Skeletal muscle tissue (tissue), 4 donors: ENCODE results near the gene ABLIM3. TPM values are rescaled to one million over a fixed set of nuclear protein-coding genes. Genes with fewer than 3 reads are reported as not detected.
A peak's percentile ranks its signal among the peaks of the same experiment; 100 is the strongest.

ENCODE experiments used
- H3K27ac ChIP-seq: one replicate; pipeline ENCODE4 v1.7.0; 2013; ENCODE audit warnings: mild to moderate bottlenecking, low read depth, low read length, inconsistent platforms
- H3K27me3 ChIP-seq, 3 donors: one replicate each; pipeline ENCODE4 v1.7.0; 2013; ENCODE audit warnings: low read length in 3 of 3; ENCODE audit not compliant: control insufficient read depth in 3 of 3, insufficient read depth in 3 of 3
- H3K36me3 ChIP-seq, 3 donors: one replicate each; pipeline ENCODE4 v1.7.0; 2013; ENCODE audit warnings: low read length in 3 of 3; ENCODE audit not compliant: control insufficient read depth in 3 of 3, insufficient read depth in 3 of 3
- H3K4me1 ChIP-seq, 3 donors: one replicate each; pipeline ENCODE4 v1.7.0; 2013; ENCODE audit warnings: low read length in 3 of 3, mild to moderate bottlenecking in 3 of 3; ENCODE audit not compliant: control insufficient read depth in 3 of 3, insufficient read depth in 3 of 3
- H3K4me3 ChIP-seq, 3 donors: one replicate each; pipeline ENCODE4 v1.7.0; 2013; ENCODE audit warnings: low read length in 3 of 3
- H3K9ac ChIP-seq, 3 donors: one replicate each; pipeline ENCODE4 v1.7.0; 2013; ENCODE audit warnings: low read length in 3 of 3, mild to moderate bottlenecking in 3 of 3, moderate library complexity in 2 of 3, low read depth in 1 of 3
- H3K9me3 ChIP-seq, 3 donors: one replicate each; pipeline ENCODE4 v1.7.0; 2013; ENCODE audit warnings: low read length in 3 of 3; ENCODE audit not compliant: control insufficient read depth in 3 of 3
- total RNA-seq: library from RNA; depleted of rRNA; stranded (reverse); fragments of >200 nt; gene quantifications from one replicate; pipeline ENCODE4 v1.2.3, GENCODE V29; 2014
- donor health status: Osteomylitis.

The ABLIM3 gene
- total RNA-seq, 1 donor from 2014 or later = 15.1 TPM

GRCh38 chr5:149221731-149222342 lies 80.5 kb downstream of the ABLIM3 start:
- peaks cover 4 to 19% (median 17%) of the 10 kb centered on the region in 3 donors for H3K36me3 ChIP-seq
- H3K4me3 ChIP-seq = no peak overlapping the region
- no peaks in the 10 kb centered on the region for H3K9me3 ChIP-seq
- no peak overlapping the region for H3K27ac ChIP-seq
- peaks cover 0 to 9% (median 9%) of the 10 kb centered on the region in 3 donors for H3K4me1 ChIP-seq
- no peak overlapping the region for H3K9ac ChIP-seq
- H3K27me3 ChIP-seq = no peaks in the 10 kb centered on the region

- peaks cover 0 to 5% (median 4%) of the 10 kb centered on the region in 3 donors for H3K4me1 ChIP-seq
- H3K27ac ChIP-seq = peak overlapping the region; percentile 21
- peaks cover 4 to 13% (median 12%) of the 10 kb centered on the region in 3 donors for H3K36me3 ChIP-seq
These were observed 82.0 kb downstream of the ABLIM3 start for GRCh38 chr5:149223081-149223848.

GRCh38 chr5:149224282-149224681 lies 83.0 kb downstream of the ABLIM3 start:
- Histone ChIP-seq H3K27me3 (no peaks in the 10 kb centered on the region), H3K9me3 (no peaks in the 10 kb centered on the region), H3K27ac (no peak overlapping the region), H3K4me3 (no peak overlapping the region), H3K36me3 (peaks cover 0 to 6% (median 5%) of the 10 kb centered on the region in 3 donors), H3K9ac (no peak overlapping the region), H3K4me1 (peaks cover 2 to 10% (median 10%) of the 10 kb centered on the region in 3 donors)

More at GRCh38 chr5:149223081-149223848, 82.0 kb downstream of the ABLIM3 start:
- no peak overlapping the region for H3K9ac ChIP-seq
- no peaks in the 10 kb centered on the region for H3K27me3 ChIP-seq
- H3K4me3 ChIP-seq = no peak overlapping the region
- H3K9me3 ChIP-seq = no peaks in the 10 kb centered on the region

GRCh38 chr5:149227168-149227826 lies 86.0 kb downstream of the ABLIM3 start:
- Histone ChIP-seq H3K4me1 (peaks cover 7 to 10% (median 9%) of the 10 kb centered on the region in 3 donors), H3K36me3 (peaks cover 0 to 5% (median 2%) of the 10 kb centered on the region in 3 donors), H3K9ac (no peak overlapping the region), H3K9me3 (no peaks in the 10 kb centered on the region), H3K27ac (no peak overlapping the region), H3K27me3 (no peaks in the 10 kb centered on the region), H3K4me3 (no peak overlapping the region)

- peaks cover 7 to 10% (median 9%) of the 10 kb centered on the region in 3 donors for H3K4me1 ChIP-seq
- H3K36me3 ChIP-seq = peaks cover 5 to 15% (median 10%) of the 10 kb centered on the region in 3 donors
- peak overlapping the region; percentile 16 for H3K27ac ChIP-seq
- no peak overlapping the region for H3K4me3 ChIP-seq
- no peaks in the 10 kb centered on the region for H3K9me3 ChIP-seq
- H3K9ac ChIP-seq = no peak overlapping the region
- no peaks in the 10 kb centered on the region for H3K27me3 ChIP-seq
These were observed 87.5 kb downstream of the ABLIM3 start for GRCh38 chr5:149228618-149229297.

- Histone ChIP-seq H3K4me3 (no peak overlapping the region), H3K9ac (peak overlapping the region in 1 of 3 donors; percentile 1)
These were observed 88.1 kb downstream of the ABLIM3 start for GRCh38 chr5:149229298-149229937.

GRCh38 chr5:149235841-149236240 lies 94.5 kb downstream of the ABLIM3 start:
- Histone ChIP-seq H3K4me1 (peaks cover 0 to 2% (median 0%) of the 10 kb centered on the region in 3 donors), H3K9me3 (no peaks in the 10 kb centered on the region), H3K9ac (no peak overlapping the region), H3K27ac (no peak overlapping the region), H3K27me3 (no peaks in the 10 kb centered on the region), H3K4me3 (no peak overlapping the region), H3K36me3 (peaks cover 21 to 48% (median 21%) of the 10 kb centered on the region in 3 donors)

More at GRCh38 chr5:149229298-149229937, 88.1 kb downstream of the ABLIM3 start:
- Histone ChIP-seq H3K27ac (no peak overlapping the region), H3K9me3 (no peaks in the 10 kb centered on the region), H3K36me3 (peaks cover 9 to 21% (median 12%) of the 10 kb centered on the region in 3 donors), H3K27me3 (no peaks in the 10 kb centered on the region), H3K4me1 (peaks cover 7 to 10% (median 9%) of the 10 kb centered on the region in 3 donors)

GRCh38 chr5:149237662-149238061 lies 96.4 kb downstream of the ABLIM3 start:
- H3K36me3 ChIP-seq = peaks cover 27 to 61% (median 30%) of the 10 kb centered on the region in 3 donors
- H3K27ac ChIP-seq = no peak overlapping the region
- H3K27me3 ChIP-seq = no peaks in the 10 kb centered on the region

GRCh38 chr5:149238540-149238939 lies 97.2 kb downstream of the ABLIM3 start:
- Histone ChIP-seq H3K9me3 (no peaks in the 10 kb centered on the region), H3K36me3 (peaks cover 23 to 53% (median 25%) of the 10 kb centered on the region in 3 donors), H3K27me3 (no peaks in the 10 kb centered on the region), H3K27ac (no peak overlapping the region), H3K4me1 (peaks cover 0 to 2% (median 0%) of the 10 kb centered on the region in 3 donors), H3K4me3 (no peak overlapping the region), H3K9ac (no peak overlapping the region)

More at GRCh38 chr5:149237662-149238061, 96.4 kb downstream of the ABLIM3 start:
- Histone ChIP-seq H3K9me3 (no peaks in the 10 kb centered on the region), H3K4me1 (peaks cover 0 to 2% (median 0%) of the 10 kb centered on the region in 3 donors), H3K9ac (no peak overlapping the region), H3K4me3 (no peak overlapping the region)
